GM10266 (cell line): ENCODE results near the gene TRPV6.

Experiments
- DNase-seq: peaks from one replicate; pipeline ENCODE4 v3.0.0; 2012; ENCODE audit errors: extremely low spot score
- CTCF ChIP-seq: IDR thresholded peaks from 2 replicates; pipeline ENCODE4 v1.5.1; 2012; ENCODE audit warnings: mild to moderate bottlenecking, low read depth; ENCODE audit not compliant: control insufficient read depth, insufficient read depth; ENCODE audit errors: missing control alignments

Gene TRPV6

GRCh38 chr7:142868986-142869415 lies 16.5 kb downstream of the TRPV6 start:
- TF ChIP-seq CTCF, result no peak
- no peak for DNase-seq

- no peak for TF ChIP-seq CTCF
- DNase-seq, result no peak
Observed at GRCh38 chr7:142868188-142868985, 17.2 kb downstream of the TRPV6 start.

GRCh38 chr7:142867398-142868187 lies 18.0 kb downstream of the TRPV6 start:
- DNase-seq, result no peak
- no peak for TF ChIP-seq CTCF

GRCh38 chr7:142867097-142867378 lies 18.5 kb downstream of the TRPV6 start:
- no peak for DNase-seq
- TF ChIP-seq CTCF, result no peak

GRCh38 chr7:142866361-142867096 lies 19.0 kb downstream of the TRPV6 start:
- peak; percentile 64 for TF ChIP-seq CTCF
- DNase-seq, result no peak

GRCh38 chr7:142865766-142866165 lies 19.8 kb downstream of the TRPV6 start:
- DNase-seq, result no peak
- TF ChIP-seq CTCF, result no peak
